ENCODE results near the gene TSPAN14.

DNA sequence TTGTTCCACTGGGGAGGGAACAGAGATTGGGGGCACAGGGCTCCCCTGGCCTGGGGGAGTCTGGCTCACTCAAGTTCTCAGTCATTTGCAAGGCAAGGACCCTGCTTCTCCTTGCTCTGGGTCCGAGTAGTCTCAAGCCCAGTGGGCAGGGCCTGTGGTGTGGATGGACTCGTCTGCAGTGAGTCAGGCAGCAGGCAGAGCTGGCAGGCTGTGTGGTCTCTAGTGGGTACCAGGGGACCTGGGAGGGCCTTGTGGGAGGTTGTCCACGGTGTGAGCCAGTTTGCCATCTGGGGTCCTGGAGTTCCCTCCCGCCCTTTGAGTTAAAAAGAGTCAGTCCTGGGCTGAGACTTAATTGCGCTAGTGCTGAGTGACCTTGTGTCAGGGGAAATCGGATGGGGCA is 74.8 kb downstream of the TSPAN14 start:
- TF ChIP-seq, protein P1, sequence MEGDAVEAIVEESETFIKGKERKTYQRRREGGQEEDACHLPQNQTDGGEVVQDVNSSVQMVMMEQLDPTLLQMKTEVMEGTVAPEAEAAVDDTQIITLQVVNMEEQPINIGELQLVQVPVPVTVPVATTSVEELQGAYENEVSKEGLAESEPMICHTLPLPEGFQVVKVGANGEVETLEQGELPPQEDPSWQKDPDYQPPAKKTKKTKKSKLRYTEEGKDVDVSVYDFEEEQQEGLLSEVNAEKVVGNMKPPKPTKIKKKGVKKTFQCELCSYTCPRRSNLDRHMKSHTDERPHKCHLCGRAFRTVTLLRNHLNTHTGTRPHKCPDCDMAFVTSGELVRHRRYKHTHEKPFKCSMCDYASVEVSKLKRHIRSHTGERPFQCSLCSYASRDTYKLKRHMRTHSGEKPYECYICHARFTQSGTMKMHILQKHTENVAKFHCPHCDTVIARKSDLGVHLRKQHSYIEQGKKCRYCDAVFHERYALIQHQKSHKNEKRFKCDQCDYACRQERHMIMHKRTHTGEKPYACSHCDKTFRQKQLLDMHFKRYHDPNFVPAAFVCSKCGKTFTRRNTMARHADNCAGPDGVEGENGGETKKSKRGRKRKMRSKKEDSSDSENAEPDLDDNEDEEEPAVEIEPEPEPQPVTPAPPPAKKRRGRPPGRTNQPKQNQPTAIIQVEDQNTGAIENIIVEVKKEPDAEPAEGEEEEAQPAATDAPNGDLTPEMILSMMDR (IDR thresholded peaks at IDR 0.05; ENCODE audit: low read depth, low read length, missing input control) = no peak
- TF ChIP-seq GABPA (IDR thresholded peaks at IDR 0.05 in 1 of 2, conservative IDR thresholded peaks at IDR 0.05 in 1 of 2) (no peak), SP1 (IDR thresholded peaks at IDR 0.05) (no peak)
